IMR-90 (cell line): ENCODE data around the gene HDAC10. TPM values are rescaled to one million over a fixed set of nuclear protein-coding genes. Genes with fewer than 3 reads are reported as not detected.
A peak's percentile ranks its signal among the peaks of the same experiment; 100 is the strongest.

ENCODE experiments used
- ATAC-seq: fragments of 200-7000 bp; cut with Tn5 transposase; 2 replicates; pipeline ENCODE4 v1.9.1; 2020; ENCODE audit warnings: low read depth, mild to moderate bottlenecking, moderate library complexity
- BruUV-seq: library from RNA; stranded (reverse); fragments of 400-500 nt; replicated peaks from 2 replicates; lab custom pipeline; 2021; lab: Mats Ljungman, UMichigan
- CTCF ChIA-PET: fragments of 300-600 bp; formaldehyde crosslinking; extraction: SDS; loops from one replicate; lab custom pipeline; 2021; ENCODE audit warnings: antibody characterized with exemption; lab: Yijun Ruan, JAX
- POLR2A ChIA-PET: fragments of 300-600 bp; sonication (Branson Sonifier 250); formaldehyde crosslinking; loops from one replicate; lab custom pipeline; 2022; ENCODE audit warnings: antibody characterized with exemption; ENCODE audit not compliant: unreplicated experiment; lab: Charles Lee
- DNase-seq: peaks from one replicate; pipeline ENCODE4 v3.0.0; 2013
- H2AFZ ChIP-seq: replicated peaks from 2 replicates; pipeline ENCODE3; 2013; ENCODE audit warnings: low read length, mild to moderate bottlenecking; ENCODE audit not compliant: poor library complexity
- H2AK5ac ChIP-seq: 2 replicates; pipeline ENCODE4 v1.6.1; 2013; ENCODE audit warnings: low read depth, low read length, inconsistent platforms
- H2AK9ac ChIP-seq: replicated peaks from 2 replicates; pipeline ENCODE3; 2013; ENCODE audit warnings: mild to moderate bottlenecking, low read depth, low read length, moderate library complexity; ENCODE audit not compliant: poor library complexity
- H2BK120ac ChIP-seq: 2 replicates; pipeline ENCODE4 v1.6.1; 2013; ENCODE audit warnings: low read depth, low read length, inconsistent platforms
- H2BK15ac ChIP-seq: 3 replicates; pipeline ENCODE4 v1.6.1; 2013; ENCODE audit warnings: low read depth, low read length, inconsistent platforms
- H2BK20ac ChIP-seq: 2 replicates; pipeline ENCODE4 v1.6.1; 2013; ENCODE audit warnings: low read depth, mild to moderate bottlenecking, inconsistent platforms, low read length, moderate library complexity
- H2BK5ac ChIP-seq: 2 replicates; pipeline ENCODE4 v1.6.1; 2013; ENCODE audit warnings: mild to moderate bottlenecking, low read depth, low read length, inconsistent platforms; ENCODE audit not compliant: poor library complexity, severe bottlenecking
- H3K14ac ChIP-seq: replicated peaks from 2 replicates; pipeline ENCODE4 v1.6.1; 2013; ENCODE audit warnings: low read depth, low read length, inconsistent platforms
- H3K18ac ChIP-seq: 2 replicates; pipeline ENCODE4 v1.6.1; 2013; ENCODE audit warnings: low read depth, low read length, control low read depth
- H3K23ac ChIP-seq: 2 replicates; pipeline ENCODE4 v1.6.1; 2013; ENCODE audit warnings: low read depth, low read length, inconsistent platforms
- H3K27ac ChIP-seq: 2 replicates; pipeline ENCODE4 v1.5.1; 2013; ENCODE audit warnings: mild to moderate bottlenecking, control low read depth, low read length; ENCODE audit not compliant: insufficient read depth
- H3K27me3 ChIP-seq: 2 replicates; pipeline ENCODE4 v1.6.1; 2013; ENCODE audit warnings: low read length; ENCODE audit not compliant: control insufficient read depth, insufficient read depth
- H3K36me3 ChIP-seq: 2 replicates; pipeline ENCODE4 v1.6.1; 2013; ENCODE audit warnings: low read length, mixed read lengths; ENCODE audit not compliant: control insufficient read depth, insufficient read depth
- H3K4ac ChIP-seq: 2 replicates; pipeline ENCODE4 v1.6.1; 2013; ENCODE audit warnings: low read depth, low read length, inconsistent platforms
- H3K4me1 ChIP-seq: 2 replicates; pipeline ENCODE4 v1.6.1; 2013; ENCODE audit warnings: low read length, mixed read lengths; ENCODE audit not compliant: control insufficient read depth, insufficient read depth
- H3K4me2 ChIP-seq: 2 replicates; pipeline ENCODE4 v1.6.1; 2013; ENCODE audit warnings: low read depth, mild to moderate bottlenecking, control low read depth, low read length, moderate library complexity
- H3K4me3 ChIP-seq: 2 replicates; pipeline ENCODE4 v1.5.1; 2013; ENCODE audit warnings: low read depth, mild to moderate bottlenecking, control low read depth, low read length, moderate library complexity; ENCODE audit not compliant: insufficient read depth
- H3K56ac ChIP-seq: 2 replicates; pipeline ENCODE4 v1.6.1; 2013; ENCODE audit warnings: low read length, inconsistent platforms; ENCODE audit not compliant: insufficient read depth; ENCODE audit errors: extremely low read depth
- H3K79me1 ChIP-seq, 2 experiments: 2 replicates each; pipeline ENCODE4 v1.6.1; 2013; ENCODE audit warnings: low read length in 2 of 2, inconsistent platforms in 1 of 2, low read depth in 1 of 2
- H3K9ac ChIP-seq: 2 replicates; pipeline ENCODE4 v1.6.1; 2013; ENCODE audit warnings: low read depth, low read length, control low read depth
- H3K9me1 ChIP-seq: 2 replicates; pipeline ENCODE4 v1.6.1; 2013; ENCODE audit warnings: low read length, inconsistent platforms; ENCODE audit not compliant: insufficient read depth
- H3K9me3 ChIP-seq: 2 replicates; pipeline ENCODE4 v1.6.1; 2013; ENCODE audit warnings: low read length; ENCODE audit not compliant: control insufficient read depth, insufficient read depth
- H4K20me1 ChIP-seq: 2 replicates; pipeline ENCODE4 v1.6.1; 2013; ENCODE audit warnings: low read length, inconsistent platforms; ENCODE audit not compliant: insufficient read depth
- H4K5ac ChIP-seq: 2 replicates; pipeline ENCODE4 v1.6.1; 2013; ENCODE audit warnings: mild to moderate bottlenecking, low read depth, low read length, control low read depth
- H4K8ac ChIP-seq, 2 experiments: 2 replicates each; pipeline ENCODE4 v1.6.1; 2013; ENCODE audit warnings: low read depth in 2 of 2, low read length in 2 of 2, control low read depth in 1 of 2, inconsistent platforms in 1 of 2
- H4K91ac ChIP-seq: 2 replicates; pipeline ENCODE4 v1.6.1; 2013; ENCODE audit warnings: low read depth, low read length, inconsistent platforms; ENCODE audit not compliant: insufficient read depth
- BHLHE40 ChIP-seq: fragments of 150-350 bp; IDR thresholded peaks from 2 replicates; pipeline ENCODE4 v1.6.1; 2016; ENCODE audit warnings: mild to moderate bottlenecking, low read depth, low read length
- CEBPB ChIP-seq: IDR thresholded peaks from 2 replicates; pipeline ENCODE4 v1.6.1; 2012; ENCODE audit warnings: low read depth, low read length, improper control_type of control experiment
- CHD1 ChIP-seq: IDR thresholded peaks from 2 replicates; pipeline ENCODE4 v1.6.1; 2012; ENCODE audit warnings: low read depth, low read length, improper control_type of control experiment
- FOS ChIP-seq: fragments of 150-350 bp; IDR thresholded peaks from 2 replicates; pipeline ENCODE4 v1.6.1; 2016; ENCODE audit warnings: low read depth, low read length
- MAZ ChIP-seq: IDR thresholded peaks from 2 replicates; pipeline ENCODE4 v1.6.1; 2012; ENCODE audit warnings: low read depth, mild to moderate bottlenecking, low read length, improper control_type of control experiment, moderate library complexity, borderline replicate concordance
- MXI1 ChIP-seq: IDR thresholded peaks from 2 replicates; pipeline ENCODE4 v1.6.1; 2012; ENCODE audit warnings: low read depth, mild to moderate bottlenecking, low read length, moderate library complexity, borderline replicate concordance
- NFE2L2 ChIP-seq: fragments of 150-350 bp; IDR thresholded peaks from 2 replicates; pipeline ENCODE4 v1.6.1; 2016; ENCODE audit warnings: low read depth, mild to moderate bottlenecking, low read length
- POLR2A ChIP-seq: IDR thresholded peaks from 2 replicates; pipeline ENCODE4 v1.6.1; 2012; ENCODE audit warnings: mild to moderate bottlenecking, low read depth, low read length
- RAD21 ChIP-seq: IDR thresholded peaks from 2 replicates; pipeline ENCODE4 v1.6.1; 2012; ENCODE audit warnings: low read length, improper control_type of control experiment
- RCOR1 ChIP-seq: IDR thresholded peaks from 2 replicates; pipeline ENCODE4 v1.6.1; 2012; ENCODE audit warnings: mild to moderate bottlenecking, low read length, improper control_type of control experiment; ENCODE audit not compliant: insufficient replicate concordance
- SMC3 ChIP-seq: fragments of 150-350 bp; IDR thresholded peaks from 2 replicates; pipeline ENCODE4 v1.6.1; 2016; ENCODE audit warnings: low read depth, mild to moderate bottlenecking, antibody characterized with exemption, low read length, moderate library complexity
- WGBS, 2 experiments: methylation state at CpG; one replicate each; pipeline versions ENCODE4 v1.1.5 to v1.1.7; 2013; ENCODE audit warnings: missing lambda C conversion rate in 2 of 2; ENCODE audit not compliant: insufficient read length in 1 of 2; ENCODE audit errors: extremely low coverage in 2 of 2; 5-methylcytosine and 5-hydroxymethylcytosine counted together
- dilution Hi-C: fragments of 300-500 bp; cut with HindIII; formaldehyde crosslinking; loops from one replicate; pipeline ENCODE4 v1.14.3; 2018; ENCODE audit warnings: low sequenced_read_pairs; ENCODE audit not compliant: unreplicated experiment
- in situ Hi-C: fragments of 300-500 bp; cut with MboI; formaldehyde crosslinking; loops from 3 replicates; pipeline ENCODE4 v1.14.3; 2019; ENCODE audit warnings: low sequenced_read_pairs, inconsistent platforms, mixed read lengths
- intact Hi-C: fragments of 100-400 bp; cut with micrococcal nuclease; formaldehyde crosslinking; loops from 2 replicates; pipeline ENCODE4 v1.10.0; 2022
- polyA plus RNA-seq, 3 experiments: library from polyadenylated mRNA; depleted of rRNA; stranded (reverse); fragments of >200 nt; gene quantifications; 2 replicates each; pipeline ENCODE4 v1.2.3, GENCODE V29; 2012; ENCODE audit warnings: low replicate concordance in 1 of 3
- total RNA-seq: library from RNA; depleted of rRNA; stranded (reverse); fragments of >200 nt; gene quantifications from 2 replicates; pipeline ENCODE4 v1.2.3, GENCODE V29; 2012
- TF ChIP-seq, protein P1 (sequence below): fragments of 150-350 bp; IDR thresholded peaks from 2 replicates; pipeline ENCODE4 v1.6.1; 2017; ENCODE audit warnings: mild to moderate bottlenecking, antibody characterized with exemption, low read length, low read depth
- TF ChIP-seq, protein P2 (sequence below): conservative IDR thresholded peaks from 2 replicates; pipeline ENCODE4 v1.5.1; 2012; ENCODE audit warnings: mild to moderate bottlenecking, low read depth, low read length, improper control_type of control experiment
- TF ChIP-seq, protein P3 (sequence below): fragments of 150-350 bp; IDR thresholded peaks from 2 replicates; pipeline ENCODE4 v1.6.1; 2016; ENCODE audit warnings: low read depth, mild to moderate bottlenecking, low read length, moderate library complexity, borderline replicate concordance

Gene HDAC10
- total and polyA plus RNA-seq, 2 of the 4 experiments (the other 2 are of a cell fraction): 3.9 to 35.7 TPM

DNA sequence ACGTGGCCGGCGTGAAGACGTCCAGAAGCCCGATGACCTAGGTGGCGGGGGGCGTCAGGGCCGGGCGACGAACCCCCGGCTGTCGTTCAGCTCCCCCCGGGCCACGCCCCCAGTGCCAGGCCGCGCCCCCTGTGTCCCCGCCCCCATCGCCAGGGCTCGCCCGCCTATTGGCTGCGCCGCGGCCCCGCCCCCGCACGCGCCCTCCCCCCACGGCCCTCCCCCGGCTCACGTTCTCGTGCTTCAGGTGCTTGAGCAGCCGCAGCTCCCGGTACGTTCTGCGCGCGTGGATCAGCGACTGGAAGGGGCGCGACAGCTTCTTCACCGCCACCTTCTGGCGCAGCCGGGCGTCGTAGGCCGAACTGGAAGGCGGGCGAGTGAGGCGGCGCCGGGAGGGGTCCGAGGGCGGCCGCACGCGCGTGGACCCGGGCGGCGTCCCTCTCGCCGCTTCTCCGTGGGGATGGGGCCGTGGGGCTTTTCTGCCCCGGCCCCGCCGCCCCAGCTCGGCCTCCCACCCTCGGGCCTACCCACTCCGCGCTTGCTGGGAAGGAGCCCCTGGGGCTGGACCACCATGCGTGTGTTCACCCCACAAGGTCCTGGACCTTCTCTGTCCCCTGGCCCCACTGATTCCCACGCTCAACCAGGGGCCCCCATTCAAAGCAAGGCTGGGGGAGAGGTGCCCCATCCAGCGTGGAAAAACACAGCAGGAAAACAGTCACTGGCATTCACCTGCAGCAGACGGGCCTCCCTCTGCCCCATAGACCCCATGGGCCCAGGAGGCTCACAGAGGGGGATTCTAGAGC, 16.7 kb upstream of the HDAC10 start:
- BruUV-seq: no TSS peak
- Histone ChIP-seq H4K20me1 (peaks cover 20% of the 10 kb centered on the region), H3K27me3 (no peaks in the 10 kb centered on the region), H2BK120ac (no peak overlapping the region), H2AFZ (peak overlapping the region; percentile 88), H3K4me3 (peak overlapping the region; percentile 45), H3K79me1 (no peaks in the 10 kb centered on the region; a peak in 1 of 4 replicates), H4K8ac (no peak overlapping the region), H3K14ac (no peak overlapping the region), H3K27ac (no peak overlapping the region), H3K4ac (no peak overlapping the region), H2BK20ac (no peak overlapping the region), H2BK15ac (no peak overlapping the region), H2AK5ac (no peak overlapping the region), H3K9me3 (no peaks in the 10 kb centered on the region), H3K56ac (no peak overlapping the region), H3K36me3 (peaks cover 1% of the 10 kb centered on the region; the same call in 1 of the 2 replicates), H4K5ac (no peak overlapping the region), H2BK5ac (no peak overlapping the region), H3K4me1 (peaks cover 13% of the 10 kb centered on the region), H3K23ac (no peak overlapping the region), H2AK9ac (no peak overlapping the region), H3K4me2 (peak overlapping the region; percentile 95), H3K18ac (no peak overlapping the region), H3K9ac (no peak overlapping the region), H4K91ac (no peak overlapping the region), H3K9me1 (no peaks in the 10 kb centered on the region)
- in situ Hi-C loops (no loop called here), intact Hi-C loops (no loop called here), dilution Hi-C loops (no loop called here)
- POLR2A ChIA-PET: interaction anchor here (0.7 kb wide), 1 partner anchor 74 kb away, joined by 7 read pairs; no protein-coding TSS in a partner anchor
- ATAC-seq (peak; percentile 51), DNase-seq (peak; percentile 38)
- WGBS, 2 experiments: 5% methylated on average over 11 of the region's 75 CpGs; no CpG with 5 or more reads in 1 of the 2 experiments
- CTCF ChIA-PET: no interaction called here
- peak; percentile 67 for TF ChIP-seq BHLHE40
- no peak for TF ChIP-seq CEBPB
- TF ChIP-seq SMC3: no peak
- TF ChIP-seq CHD1: no peak
- TF ChIP-seq POLR2A: no peak
- TF ChIP-seq FOS: no peak
- TF ChIP-seq, protein P1, sequence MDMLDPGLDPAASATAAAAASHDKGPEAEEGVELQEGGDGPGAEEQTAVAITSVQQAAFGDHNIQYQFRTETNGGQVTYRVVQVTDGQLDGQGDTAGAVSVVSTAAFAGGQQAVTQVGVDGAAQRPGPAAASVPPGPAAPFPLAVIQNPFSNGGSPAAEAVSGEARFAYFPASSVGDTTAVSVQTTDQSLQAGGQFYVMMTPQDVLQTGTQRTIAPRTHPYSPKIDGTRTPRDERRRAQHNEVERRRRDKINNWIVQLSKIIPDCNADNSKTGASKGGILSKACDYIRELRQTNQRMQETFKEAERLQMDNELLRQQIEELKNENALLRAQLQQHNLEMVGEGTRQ: no peak
- TF ChIP-seq, protein P2, sequence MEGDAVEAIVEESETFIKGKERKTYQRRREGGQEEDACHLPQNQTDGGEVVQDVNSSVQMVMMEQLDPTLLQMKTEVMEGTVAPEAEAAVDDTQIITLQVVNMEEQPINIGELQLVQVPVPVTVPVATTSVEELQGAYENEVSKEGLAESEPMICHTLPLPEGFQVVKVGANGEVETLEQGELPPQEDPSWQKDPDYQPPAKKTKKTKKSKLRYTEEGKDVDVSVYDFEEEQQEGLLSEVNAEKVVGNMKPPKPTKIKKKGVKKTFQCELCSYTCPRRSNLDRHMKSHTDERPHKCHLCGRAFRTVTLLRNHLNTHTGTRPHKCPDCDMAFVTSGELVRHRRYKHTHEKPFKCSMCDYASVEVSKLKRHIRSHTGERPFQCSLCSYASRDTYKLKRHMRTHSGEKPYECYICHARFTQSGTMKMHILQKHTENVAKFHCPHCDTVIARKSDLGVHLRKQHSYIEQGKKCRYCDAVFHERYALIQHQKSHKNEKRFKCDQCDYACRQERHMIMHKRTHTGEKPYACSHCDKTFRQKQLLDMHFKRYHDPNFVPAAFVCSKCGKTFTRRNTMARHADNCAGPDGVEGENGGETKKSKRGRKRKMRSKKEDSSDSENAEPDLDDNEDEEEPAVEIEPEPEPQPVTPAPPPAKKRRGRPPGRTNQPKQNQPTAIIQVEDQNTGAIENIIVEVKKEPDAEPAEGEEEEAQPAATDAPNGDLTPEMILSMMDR: peak; percentile 33
- TF ChIP-seq MXI1: no peak; the same call in 1 of the 2 replicates
- TF ChIP-seq RAD21: 0 out of 2 replicates have a peak, but pooled peaks have one; percentile 9
- TF ChIP-seq MAZ: peak; percentile 42; the same call in 1 of the 2 replicates
- TF ChIP-seq RCOR1: no peak
- TF ChIP-seq NFE2L2: no peak
- TF ChIP-seq, protein P3, sequence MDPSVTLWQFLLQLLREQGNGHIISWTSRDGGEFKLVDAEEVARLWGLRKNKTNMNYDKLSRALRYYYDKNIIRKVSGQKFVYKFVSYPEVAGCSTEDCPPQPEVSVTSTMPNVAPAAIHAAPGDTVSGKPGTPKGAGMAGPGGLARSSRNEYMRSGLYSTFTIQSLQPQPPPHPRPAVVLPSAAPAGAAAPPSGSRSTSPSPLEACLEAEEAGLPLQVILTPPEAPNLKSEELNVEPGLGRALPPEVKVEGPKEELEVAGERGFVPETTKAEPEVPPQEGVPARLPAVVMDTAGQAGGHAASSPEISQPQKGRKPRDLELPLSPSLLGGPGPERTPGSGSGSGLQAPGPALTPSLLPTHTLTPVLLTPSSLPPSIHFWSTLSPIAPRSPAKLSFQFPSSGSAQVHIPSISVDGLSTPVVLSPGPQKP: no peak
